GM23338 (cell line): ENCODE results near the gene C1QTNF8.

Experiments
- CREB1 ChIP-seq: fragments of 250-450 bp; sonication (Bioruptor Pico); IDR thresholded peaks from 2 replicates; pipeline ENCODE4 v1.5.0; 2020; ENCODE audit warnings: low read depth, mild to moderate bottlenecking, moderate library complexity
- EZH2 ChIP-seq: fragments of 200-600 bp; sonication (generic); IDR thresholded peaks from one replicate; pipeline ENCODE4 v1.8.0; 2017; ENCODE audit warnings: antibody characterized with exemption, mild to moderate bottlenecking, low read depth; ENCODE audit not compliant: unreplicated experiment
- EZH2phosphoT487 ChIP-seq: fragments of 200-600 bp; sonication (generic); IDR thresholded peaks from one replicate; pipeline ENCODE4 v1.8.1; 2018; ENCODE audit warnings: antibody characterized with exemption; ENCODE audit not compliant: unreplicated experiment
- JUNB ChIP-seq: IDR thresholded peaks from one replicate; pipeline ENCODE4 v1.6.1; 2016; ENCODE audit warnings: antibody characterized with exemption; ENCODE audit not compliant: unreplicated experiment
- NANOG ChIP-seq: IDR thresholded peaks from 2 replicates; pipeline ENCODE4 v1.6.1; 2016; ENCODE audit warnings: antibody characterized with exemption, borderline replicate concordance
- POLR2AphosphoS5 ChIP-seq: IDR thresholded peaks from 2 replicates; pipeline ENCODE4 v1.6.1; 2016; ENCODE audit warnings: antibody characterized with exemption, low read depth
- STAT1 ChIP-seq: IDR thresholded peaks from one replicate; pipeline ENCODE4 v1.6.1; 2016; ENCODE audit warnings: antibody characterized with exemption; ENCODE audit not compliant: unreplicated experiment
- ZNF331 ChIP-seq: fragments of 250-450 bp; sonication (Bioruptor Pico); IDR thresholded peaks from 2 replicates; pipeline ENCODE4 v1.5.0; 2020; ENCODE audit warnings: low read depth, mild to moderate bottlenecking, moderate library complexity
- TF ChIP-seq, protein P1 (sequence below), 2 experiments: fragments of 200-600 bp in 1 of 2; sonication (generic) in 1 of 2; conservative IDR thresholded peaks; 2 replicates each; pipeline versions ENCODE4 v1.5.1 to v1.6.1; 2016 to 2017; ENCODE audit warnings: antibody characterized with exemption in 2 of 2, low read depth in 2 of 2, mild to moderate bottlenecking in 2 of 2, moderate library complexity in 1 of 2
- TF ChIP-seq, protein P2 (sequence below): IDR thresholded peaks from one replicate; pipeline ENCODE4 v1.6.1; 2018; ENCODE audit warnings: antibody characterized with exemption; ENCODE audit not compliant: unreplicated experiment
- TF ChIP-seq, protein P3 (sequence below): IDR thresholded peaks from 2 replicates; pipeline ENCODE4 v1.6.1; 2016; ENCODE audit warnings: antibody characterized with exemption
- TF ChIP-seq, protein P4 (sequence below): fragments of 250-450 bp; sonication (Bioruptor Pico); IDR thresholded peaks from 2 replicates; pipeline ENCODE4 v1.5.0; 2020; ENCODE audit warnings: mild to moderate bottlenecking, moderate library complexity

DNA sequence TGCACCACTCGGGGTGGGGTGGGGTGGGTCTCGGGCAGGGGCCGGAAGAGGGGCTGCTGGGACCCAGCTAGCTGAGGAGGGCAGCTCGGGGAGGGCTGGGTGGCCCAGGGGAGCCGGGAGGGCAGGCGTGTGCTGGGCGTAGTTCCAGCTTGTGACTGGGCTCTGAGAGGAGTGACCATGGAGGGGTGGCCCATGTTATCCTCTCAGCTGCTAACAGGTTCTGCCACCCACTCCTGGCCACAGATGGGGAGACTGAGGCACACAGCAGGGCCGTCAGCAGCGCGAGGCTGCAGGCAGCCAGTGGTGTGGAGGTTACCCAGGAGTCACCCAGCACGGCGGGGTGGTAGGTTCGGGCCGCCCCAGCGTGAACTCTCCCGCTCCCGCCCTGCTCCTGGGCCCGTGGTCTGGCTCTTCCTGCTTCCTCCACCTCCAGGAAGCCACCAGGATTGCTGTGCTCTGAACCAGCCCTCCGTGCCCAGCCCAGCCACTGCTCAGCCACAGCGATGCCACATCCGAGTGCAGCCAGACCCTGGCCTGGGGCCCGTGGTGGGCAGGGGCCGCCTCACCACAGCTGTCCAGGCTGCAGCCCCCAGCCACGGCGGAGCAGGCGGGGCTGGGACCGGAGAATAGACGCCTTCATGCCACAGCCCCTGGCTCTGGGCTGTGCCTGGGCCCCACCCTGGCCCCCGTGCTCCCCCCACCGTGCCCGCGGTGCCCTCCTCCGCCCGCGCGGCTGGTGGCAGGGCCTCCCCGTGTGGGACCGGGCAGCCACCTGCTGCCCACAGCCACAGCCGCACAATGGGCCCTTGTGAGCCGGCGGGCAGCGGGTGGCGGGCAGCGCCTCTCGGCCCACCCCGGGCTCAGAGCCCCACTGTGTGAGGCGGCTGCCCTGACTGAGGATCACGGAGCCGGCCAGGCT is 49.8 kb downstream of the C1QTNF8 start:
- TF ChIP-seq, protein P1, sequence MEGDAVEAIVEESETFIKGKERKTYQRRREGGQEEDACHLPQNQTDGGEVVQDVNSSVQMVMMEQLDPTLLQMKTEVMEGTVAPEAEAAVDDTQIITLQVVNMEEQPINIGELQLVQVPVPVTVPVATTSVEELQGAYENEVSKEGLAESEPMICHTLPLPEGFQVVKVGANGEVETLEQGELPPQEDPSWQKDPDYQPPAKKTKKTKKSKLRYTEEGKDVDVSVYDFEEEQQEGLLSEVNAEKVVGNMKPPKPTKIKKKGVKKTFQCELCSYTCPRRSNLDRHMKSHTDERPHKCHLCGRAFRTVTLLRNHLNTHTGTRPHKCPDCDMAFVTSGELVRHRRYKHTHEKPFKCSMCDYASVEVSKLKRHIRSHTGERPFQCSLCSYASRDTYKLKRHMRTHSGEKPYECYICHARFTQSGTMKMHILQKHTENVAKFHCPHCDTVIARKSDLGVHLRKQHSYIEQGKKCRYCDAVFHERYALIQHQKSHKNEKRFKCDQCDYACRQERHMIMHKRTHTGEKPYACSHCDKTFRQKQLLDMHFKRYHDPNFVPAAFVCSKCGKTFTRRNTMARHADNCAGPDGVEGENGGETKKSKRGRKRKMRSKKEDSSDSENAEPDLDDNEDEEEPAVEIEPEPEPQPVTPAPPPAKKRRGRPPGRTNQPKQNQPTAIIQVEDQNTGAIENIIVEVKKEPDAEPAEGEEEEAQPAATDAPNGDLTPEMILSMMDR (conservative IDR thresholded peaks at IDR 0.05; ENCODE audit: low read depth in 2 of 2), result no peak
- TF ChIP-seq, protein P2, sequence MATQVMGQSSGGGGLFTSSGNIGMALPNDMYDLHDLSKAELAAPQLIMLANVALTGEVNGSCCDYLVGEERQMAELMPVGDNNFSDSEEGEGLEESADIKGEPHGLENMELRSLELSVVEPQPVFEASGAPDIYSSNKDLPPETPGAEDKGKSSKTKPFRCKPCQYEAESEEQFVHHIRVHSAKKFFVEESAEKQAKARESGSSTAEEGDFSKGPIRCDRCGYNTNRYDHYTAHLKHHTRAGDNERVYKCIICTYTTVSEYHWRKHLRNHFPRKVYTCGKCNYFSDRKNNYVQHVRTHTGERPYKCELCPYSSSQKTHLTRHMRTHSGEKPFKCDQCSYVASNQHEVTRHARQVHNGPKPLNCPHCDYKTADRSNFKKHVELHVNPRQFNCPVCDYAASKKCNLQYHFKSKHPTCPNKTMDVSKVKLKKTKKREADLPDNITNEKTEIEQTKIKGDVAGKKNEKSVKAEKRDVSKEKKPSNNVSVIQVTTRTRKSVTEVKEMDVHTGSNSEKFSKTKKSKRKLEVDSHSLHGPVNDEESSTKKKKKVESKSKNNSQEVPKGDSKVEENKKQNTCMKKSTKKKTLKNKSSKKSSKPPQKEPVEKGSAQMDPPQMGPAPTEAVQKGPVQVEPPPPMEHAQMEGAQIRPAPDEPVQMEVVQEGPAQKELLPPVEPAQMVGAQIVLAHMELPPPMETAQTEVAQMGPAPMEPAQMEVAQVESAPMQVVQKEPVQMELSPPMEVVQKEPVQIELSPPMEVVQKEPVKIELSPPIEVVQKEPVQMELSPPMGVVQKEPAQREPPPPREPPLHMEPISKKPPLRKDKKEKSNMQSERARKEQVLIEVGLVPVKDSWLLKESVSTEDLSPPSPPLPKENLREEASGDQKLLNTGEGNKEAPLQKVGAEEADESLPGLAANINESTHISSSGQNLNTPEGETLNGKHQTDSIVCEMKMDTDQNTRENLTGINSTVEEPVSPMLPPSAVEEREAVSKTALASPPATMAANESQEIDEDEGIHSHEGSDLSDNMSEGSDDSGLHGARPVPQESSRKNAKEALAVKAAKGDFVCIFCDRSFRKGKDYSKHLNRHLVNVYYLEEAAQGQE, result no peak
- TF ChIP-seq, protein P3, sequence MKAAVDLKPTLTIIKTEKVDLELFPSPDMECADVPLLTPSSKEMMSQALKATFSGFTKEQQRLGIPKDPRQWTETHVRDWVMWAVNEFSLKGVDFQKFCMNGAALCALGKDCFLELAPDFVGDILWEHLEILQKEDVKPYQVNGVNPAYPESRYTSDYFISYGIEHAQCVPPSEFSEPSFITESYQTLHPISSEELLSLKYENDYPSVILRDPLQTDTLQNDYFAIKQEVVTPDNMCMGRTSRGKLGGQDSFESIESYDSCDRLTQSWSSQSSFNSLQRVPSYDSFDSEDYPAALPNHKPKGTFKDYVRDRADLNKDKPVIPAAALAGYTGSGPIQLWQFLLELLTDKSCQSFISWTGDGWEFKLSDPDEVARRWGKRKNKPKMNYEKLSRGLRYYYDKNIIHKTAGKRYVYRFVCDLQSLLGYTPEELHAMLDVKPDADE, result no peak
- no peak for TF ChIP-seq POLR2AphosphoS5
- TF ChIP-seq ZNF331 (CRISPR knock-in tag), result no peak
- no peak for TF ChIP-seq STAT1
- TF ChIP-seq EZH2, result no peak
- no peak for TF ChIP-seq JUNB
- TF ChIP-seq CREB1 (CRISPR knock-in tag), result no peak
- TF ChIP-seq NANOG, result no peak
- TF ChIP-seq EZH2phosphoT487, result no peak
- TF ChIP-seq, protein P4, sequence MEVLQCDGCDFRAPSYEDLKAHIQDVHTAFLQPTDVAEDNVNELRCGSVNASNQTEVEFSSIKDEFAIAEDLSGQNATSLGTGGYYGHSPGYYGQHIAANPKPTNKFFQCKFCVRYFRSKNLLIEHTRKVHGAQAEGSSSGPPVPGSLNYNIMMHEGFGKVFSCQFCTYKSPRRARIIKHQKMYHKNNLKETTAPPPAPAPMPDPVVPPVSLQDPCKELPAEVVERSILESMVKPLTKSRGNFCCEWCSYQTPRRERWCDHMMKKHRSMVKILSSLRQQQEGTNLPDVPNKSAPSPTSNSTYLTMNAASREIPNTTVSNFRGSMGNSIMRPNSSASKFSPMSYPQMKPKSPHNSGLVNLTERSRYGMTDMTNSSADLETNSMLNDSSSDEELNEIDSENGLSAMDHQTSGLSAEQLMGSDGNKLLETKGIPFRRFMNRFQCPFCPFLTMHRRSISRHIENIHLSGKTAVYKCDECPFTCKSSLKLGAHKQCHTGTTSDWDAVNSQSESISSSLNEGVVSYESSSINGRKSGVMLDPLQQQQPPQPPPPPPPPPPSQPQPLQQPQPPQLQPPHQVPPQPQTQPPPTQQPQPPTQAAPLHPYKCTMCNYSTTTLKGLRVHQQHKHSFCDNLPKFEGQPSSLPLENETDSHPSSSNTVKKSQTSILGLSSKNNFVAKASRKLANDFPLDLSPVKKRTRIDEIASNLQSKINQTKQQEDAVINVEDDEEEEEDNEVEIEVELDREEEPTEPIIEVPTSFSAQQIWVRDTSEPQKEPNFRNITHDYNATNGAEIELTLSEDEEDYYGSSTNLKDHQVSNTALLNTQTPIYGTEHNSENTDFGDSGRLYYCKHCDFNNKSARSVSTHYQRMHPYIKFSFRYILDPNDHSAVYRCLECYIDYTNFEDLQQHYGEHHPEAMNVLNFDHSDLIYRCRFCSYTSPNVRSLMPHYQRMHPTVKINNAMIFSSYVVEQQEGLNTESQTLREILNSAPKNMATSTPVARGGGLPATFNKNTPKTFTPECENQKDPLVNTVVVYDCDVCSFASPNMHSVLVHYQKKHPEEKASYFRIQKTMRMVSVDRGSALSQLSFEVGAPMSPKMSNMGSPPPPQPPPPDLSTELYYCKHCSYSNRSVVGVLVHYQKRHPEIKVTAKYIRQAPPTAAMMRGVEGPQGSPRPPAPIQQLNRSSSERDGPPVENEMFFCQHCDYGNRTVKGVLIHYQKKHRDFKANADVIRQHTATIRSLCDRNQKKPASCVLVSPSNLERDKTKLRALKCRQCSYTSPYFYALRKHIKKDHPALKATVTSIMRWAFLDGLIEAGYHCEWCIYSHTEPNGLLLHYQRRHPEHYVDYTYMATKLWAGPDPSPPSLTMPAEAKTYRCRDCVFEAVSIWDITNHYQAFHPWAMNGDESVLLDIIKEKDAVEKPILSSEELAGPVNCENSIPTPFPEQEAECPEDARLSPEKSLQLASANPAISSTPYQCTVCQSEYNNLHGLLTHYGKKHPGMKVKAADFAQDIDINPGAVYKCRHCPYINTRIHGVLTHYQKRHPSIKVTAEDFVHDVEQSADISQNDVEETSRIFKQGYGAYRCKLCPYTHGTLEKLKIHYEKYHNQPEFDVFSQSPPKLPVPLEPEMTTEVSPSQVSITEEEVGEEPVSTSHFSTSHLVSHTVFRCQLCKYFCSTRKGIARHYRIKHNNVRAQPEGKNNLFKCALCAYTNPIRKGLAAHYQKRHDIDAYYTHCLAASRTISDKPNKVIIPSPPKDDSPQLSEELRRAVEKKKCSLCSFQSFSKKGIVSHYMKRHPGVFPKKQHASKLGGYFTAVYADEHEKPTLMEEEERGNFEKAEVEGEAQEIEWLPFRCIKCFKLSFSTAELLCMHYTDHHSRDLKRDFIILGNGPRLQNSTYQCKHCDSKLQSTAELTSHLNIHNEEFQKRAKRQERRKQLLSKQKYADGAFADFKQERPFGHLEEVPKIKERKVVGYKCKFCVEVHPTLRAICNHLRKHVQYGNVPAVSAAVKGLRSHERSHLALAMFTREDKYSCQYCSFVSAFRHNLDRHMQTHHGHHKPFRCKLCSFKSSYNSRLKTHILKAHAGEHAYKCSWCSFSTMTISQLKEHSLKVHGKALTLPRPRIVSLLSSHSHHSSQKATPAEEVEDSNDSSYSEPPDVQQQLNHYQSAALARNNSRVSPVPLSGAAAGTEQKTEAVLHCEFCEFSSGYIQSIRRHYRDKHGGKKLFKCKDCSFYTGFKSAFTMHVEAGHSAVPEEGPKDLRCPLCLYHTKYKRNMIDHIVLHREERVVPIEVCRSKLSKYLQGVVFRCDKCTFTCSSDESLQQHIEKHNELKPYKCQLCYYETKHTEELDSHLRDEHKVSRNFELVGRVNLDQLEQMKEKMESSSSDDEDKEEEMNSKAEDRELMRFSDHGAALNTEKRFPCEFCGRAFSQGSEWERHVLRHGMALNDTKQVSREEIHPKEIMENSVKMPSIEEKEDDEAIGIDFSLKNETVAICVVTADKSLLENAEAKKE (CRISPR knock-in tag), result no peak
